ENCODE measurements around the gene SCNN1B.
"Not testable (repeated sequence)": the region's sequence is repeated elsewhere in the genome, so short reads cannot be mapped to it uniquely, and the experiment has no call there.

The SCNN1B gene

GRCh38 chr16:23378921-23379320 is 76.8 kb downstream of the SCNN1B start:
- Histone ChIP-seq H3K4me3 (ENCODE audit: low read depth, low read length) (no peak overlapping the region), H3K9me3 (ENCODE audit: control insufficient read depth, insufficient read depth, low read length) (no peaks in the 10 kb centered on the region), H3K9ac (ENCODE audit: low read depth, low read length) (no peak overlapping the region), H3K4me1 (ENCODE audit: control insufficient read depth, insufficient read depth, low read length) (no peaks in the 10 kb centered on the region), H3K27me3 (ENCODE audit: control insufficient read depth, insufficient read depth, low read length) (no peaks in the 10 kb centered on the region), H3K36me3 (ENCODE audit: control insufficient read depth, insufficient read depth, low read length) (no peaks in the 10 kb centered on the region)

- Histone ChIP-seq H3K27me3 (ENCODE audit: control insufficient read depth, insufficient read depth, low read length) (no peaks in the 10 kb centered on the region), H3K4me3 (ENCODE audit: low read depth, low read length) (no peak overlapping the region), H3K36me3 (ENCODE audit: control insufficient read depth, insufficient read depth, low read length) (no peaks in the 10 kb centered on the region), H3K4me1 (ENCODE audit: control insufficient read depth, insufficient read depth, low read length) (no peaks in the 10 kb centered on the region), H3K9ac (ENCODE audit: low read depth, low read length) (no peak overlapping the region), H3K9me3 (ENCODE audit: control insufficient read depth, insufficient read depth, low read length) (no peaks in the 10 kb centered on the region)
These were observed 77.6 kb downstream of the SCNN1B start for GRCh38 chr16:23379707-23380106.

GRCh38 chr16:23380501-23380951 is 78.4 kb downstream of the SCNN1B start:
- no peak overlapping the region for H3K4me3 ChIP-seq (ENCODE audit: low read depth, low read length)
- no peak overlapping the region for H3K9ac ChIP-seq (ENCODE audit: low read depth, low read length)
- no peaks in the 10 kb centered on the region for H3K27me3 ChIP-seq (ENCODE audit: control insufficient read depth, insufficient read depth, low read length)
- H3K36me3 ChIP-seq (ENCODE audit: control insufficient read depth, insufficient read depth, low read length) = no peaks in the 10 kb centered on the region
- no peaks in the 10 kb centered on the region for H3K4me1 ChIP-seq (ENCODE audit: control insufficient read depth, insufficient read depth, low read length)
- H3K9me3 ChIP-seq (ENCODE audit: control insufficient read depth, insufficient read depth, low read length) = no peaks in the 10 kb centered on the region

DNA sequence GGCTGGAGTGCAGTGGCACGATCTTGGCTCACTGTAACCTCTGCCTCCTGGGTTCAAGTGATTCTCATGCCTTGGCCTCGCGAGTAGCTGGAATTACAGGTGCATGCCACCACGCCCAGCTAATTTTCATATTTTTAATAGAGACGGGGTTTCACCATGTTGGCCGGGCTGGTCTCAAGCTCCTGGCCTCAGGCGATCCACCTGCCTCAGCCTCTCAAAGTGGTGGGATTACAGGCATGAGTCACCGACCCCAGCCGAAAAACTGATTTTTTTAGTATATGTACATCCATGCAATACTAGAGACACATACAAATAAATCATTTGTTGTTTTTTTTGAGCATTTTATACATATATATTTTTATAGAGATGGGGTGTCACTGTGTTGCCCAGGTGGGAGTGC is 79.6 kb downstream of the SCNN1B start:
- not testable (repeated sequence) for H3K9me3 ChIP-seq (ENCODE audit: control insufficient read depth, insufficient read depth, low read length); H3K27me3 ChIP-seq (ENCODE audit: control insufficient read depth, insufficient read depth, low read length); H3K36me3 ChIP-seq (ENCODE audit: control insufficient read depth, insufficient read depth, low read length); H3K9ac ChIP-seq (ENCODE audit: low read depth, low read length); H3K4me3 ChIP-seq (ENCODE audit: low read depth, low read length); H3K4me1 ChIP-seq (ENCODE audit: control insufficient read depth, insufficient read depth, low read length)

DNA sequence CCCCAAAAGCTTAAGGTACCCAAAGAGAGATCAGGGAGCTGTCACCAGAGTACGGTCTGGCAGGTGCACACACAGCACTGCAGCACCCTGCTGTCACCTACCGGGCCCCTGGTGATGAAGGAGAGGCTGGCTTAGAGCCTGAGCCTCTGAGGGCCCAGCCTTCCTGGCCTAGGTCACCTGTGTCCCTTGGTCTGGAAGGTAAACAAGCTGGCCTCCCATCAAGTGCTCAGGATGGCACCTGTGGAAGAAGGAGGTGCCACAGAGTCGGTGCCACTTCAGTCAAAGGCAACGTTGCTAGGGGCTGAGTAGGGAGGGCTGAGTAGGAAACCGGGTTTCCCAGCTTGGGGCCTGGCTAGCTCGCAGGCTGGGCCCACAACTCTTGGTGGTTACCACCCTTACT is 80.2 kb downstream of the SCNN1B start:
- Histone ChIP-seq H3K9ac (ENCODE audit: low read depth, low read length) (no peak overlapping the region), H3K36me3 (ENCODE audit: control insufficient read depth, insufficient read depth, low read length) (no peaks in the 10 kb centered on the region), H3K4me1 (ENCODE audit: control insufficient read depth, insufficient read depth, low read length) (no peaks in the 10 kb centered on the region), H3K9me3 (ENCODE audit: control insufficient read depth, insufficient read depth, low read length) (no peaks in the 10 kb centered on the region), H3K27me3 (ENCODE audit: control insufficient read depth, insufficient read depth, low read length) (no peaks in the 10 kb centered on the region), H3K4me3 (ENCODE audit: low read depth, low read length) (no peak overlapping the region)

DNA sequence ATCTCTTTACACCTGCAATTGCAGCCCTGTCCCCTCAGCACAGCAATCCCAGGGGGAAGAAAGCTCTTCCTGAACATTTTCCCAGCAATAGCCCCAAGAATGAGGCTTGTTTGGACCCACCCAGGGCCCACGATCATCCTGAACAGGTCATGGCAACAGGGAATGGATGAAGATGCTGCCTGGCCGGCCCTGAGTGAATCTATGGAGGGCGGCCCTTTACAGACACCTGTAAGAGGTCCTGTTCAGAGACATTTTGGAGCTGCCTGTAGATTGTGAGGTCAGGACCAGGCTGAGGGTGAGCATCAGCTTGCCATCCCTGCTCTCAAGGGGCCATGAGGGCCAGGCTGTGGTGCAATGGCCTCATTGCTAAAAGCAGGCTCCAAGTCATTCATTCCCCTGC is 81.8 kb downstream of the SCNN1B start:
- Histone ChIP-seq H3K9ac (ENCODE audit: low read depth, low read length) (no peak overlapping the region), H3K36me3 (ENCODE audit: control insufficient read depth, insufficient read depth, low read length) (peaks cover 7% of the 10 kb centered on the region), H3K9me3 (ENCODE audit: control insufficient read depth, insufficient read depth, low read length) (no peaks in the 10 kb centered on the region), H3K27me3 (ENCODE audit: control insufficient read depth, insufficient read depth, low read length) (no peaks in the 10 kb centered on the region), H3K4me3 (ENCODE audit: low read depth, low read length) (no peak overlapping the region), H3K4me1 (ENCODE audit: control insufficient read depth, insufficient read depth, low read length) (no peaks in the 10 kb centered on the region)

GRCh38 chr16:23384878-23385277 is 82.8 kb downstream of the SCNN1B start:
- peaks cover 7% of the 10 kb centered on the region for H3K36me3 ChIP-seq (ENCODE audit: control insufficient read depth, insufficient read depth, low read length)
- no peaks in the 10 kb centered on the region for H3K4me1 ChIP-seq (ENCODE audit: control insufficient read depth, insufficient read depth, low read length)
- H3K4me3 ChIP-seq (ENCODE audit: low read depth, low read length) = no peak overlapping the region
- H3K27me3 ChIP-seq (ENCODE audit: control insufficient read depth, insufficient read depth, low read length) = no peaks in the 10 kb centered on the region
- no peaks in the 10 kb centered on the region for H3K9me3 ChIP-seq (ENCODE audit: control insufficient read depth, insufficient read depth, low read length)
- no peak overlapping the region for H3K9ac ChIP-seq (ENCODE audit: low read depth, low read length)

GRCh38 chr16:23385441-23385840 is 83.3 kb downstream of the SCNN1B start:
- Histone ChIP-seq H3K9ac (ENCODE audit: low read depth, low read length) (no peak overlapping the region), H3K4me1 (ENCODE audit: control insufficient read depth, insufficient read depth, low read length) (no peaks in the 10 kb centered on the region), H3K27me3 (ENCODE audit: control insufficient read depth, insufficient read depth, low read length) (no peaks in the 10 kb centered on the region), H3K4me3 (ENCODE audit: low read depth, low read length) (no peak overlapping the region), H3K36me3 (ENCODE audit: control insufficient read depth, insufficient read depth, low read length) (peaks cover 8% of the 10 kb centered on the region), H3K9me3 (ENCODE audit: control insufficient read depth, insufficient read depth, low read length) (no peaks in the 10 kb centered on the region)

- Histone ChIP-seq H3K4me3 (ENCODE audit: low read depth, low read length) (no peak overlapping the region), H3K4me1 (ENCODE audit: control insufficient read depth, insufficient read depth, low read length) (no peaks in the 10 kb centered on the region), H3K9ac (ENCODE audit: low read depth, low read length) (no peak overlapping the region), H3K27me3 (ENCODE audit: control insufficient read depth, insufficient read depth, low read length) (no peaks in the 10 kb centered on the region), H3K36me3 (ENCODE audit: control insufficient read depth, insufficient read depth, low read length) (peaks cover 25% of the 10 kb centered on the region), H3K9me3 (ENCODE audit: control insufficient read depth, insufficient read depth, low read length) (no peaks in the 10 kb centered on the region)
These were observed 85.6 kb downstream of the SCNN1B start for GRCh38 chr16:23387666-23388065.

DNA sequence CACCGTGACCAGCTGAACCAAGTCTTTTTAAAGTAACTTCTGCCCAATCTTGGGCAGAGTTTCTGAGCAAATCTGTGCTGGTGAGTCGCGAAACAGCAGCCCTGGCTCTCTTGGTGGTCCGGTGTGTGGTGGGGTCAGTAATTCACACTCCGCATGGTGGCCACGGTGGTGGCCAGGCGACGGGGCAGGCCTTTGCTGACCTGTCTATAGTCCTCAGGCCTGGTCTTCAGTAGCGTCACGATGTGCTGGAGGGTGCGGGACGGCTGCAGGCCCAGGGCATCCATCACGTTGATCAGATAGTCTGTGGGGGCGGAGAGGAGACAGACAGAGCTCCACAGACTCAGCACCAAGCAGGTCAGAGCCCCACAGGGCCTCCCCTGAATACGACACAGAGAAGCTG is 86.7 kb downstream of the SCNN1B start:
- H3K9ac ChIP-seq (ENCODE audit: low read depth, low read length) = no peak overlapping the region
- H3K9me3 ChIP-seq (ENCODE audit: control insufficient read depth, insufficient read depth, low read length) = no peaks in the 10 kb centered on the region
- H3K36me3 ChIP-seq (ENCODE audit: control insufficient read depth, insufficient read depth, low read length) = peaks cover 28% of the 10 kb centered on the region
- no peaks in the 10 kb centered on the region for H3K27me3 ChIP-seq (ENCODE audit: control insufficient read depth, insufficient read depth, low read length)
- no peaks in the 10 kb centered on the region for H3K4me1 ChIP-seq (ENCODE audit: control insufficient read depth, insufficient read depth, low read length)
- no peak overlapping the region for H3K4me3 ChIP-seq (ENCODE audit: low read depth, low read length)

DNA sequence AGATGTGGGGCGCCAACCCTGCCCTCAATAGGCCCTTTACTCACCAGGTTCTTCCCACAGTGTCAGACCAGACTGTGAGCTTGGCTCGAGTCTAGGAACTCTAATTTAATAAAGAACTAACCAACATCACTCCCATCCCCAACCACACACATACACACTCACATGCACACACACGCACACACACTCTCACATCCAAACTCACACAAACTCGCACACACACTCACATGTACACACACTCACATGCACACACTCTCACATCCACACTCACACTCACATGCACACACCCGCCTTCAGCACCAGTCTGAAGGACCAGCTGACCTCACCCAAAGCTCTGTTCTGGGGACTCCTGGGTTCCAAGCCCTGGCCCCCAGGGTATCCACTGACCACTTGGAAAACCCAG is 87.1 kb downstream of the SCNN1B start:
- Histone ChIP-seq H3K9me3 (ENCODE audit: control insufficient read depth, insufficient read depth, low read length) (no peaks in the 10 kb centered on the region), H3K36me3 (ENCODE audit: control insufficient read depth, insufficient read depth, low read length) (peaks cover 28% of the 10 kb centered on the region), H3K4me1 (ENCODE audit: control insufficient read depth, insufficient read depth, low read length) (no peaks in the 10 kb centered on the region), H3K4me3 (ENCODE audit: low read depth, low read length) (no peak overlapping the region), H3K27me3 (ENCODE audit: control insufficient read depth, insufficient read depth, low read length) (no peaks in the 10 kb centered on the region), H3K9ac (ENCODE audit: low read depth, low read length) (no peak overlapping the region)

DNA sequence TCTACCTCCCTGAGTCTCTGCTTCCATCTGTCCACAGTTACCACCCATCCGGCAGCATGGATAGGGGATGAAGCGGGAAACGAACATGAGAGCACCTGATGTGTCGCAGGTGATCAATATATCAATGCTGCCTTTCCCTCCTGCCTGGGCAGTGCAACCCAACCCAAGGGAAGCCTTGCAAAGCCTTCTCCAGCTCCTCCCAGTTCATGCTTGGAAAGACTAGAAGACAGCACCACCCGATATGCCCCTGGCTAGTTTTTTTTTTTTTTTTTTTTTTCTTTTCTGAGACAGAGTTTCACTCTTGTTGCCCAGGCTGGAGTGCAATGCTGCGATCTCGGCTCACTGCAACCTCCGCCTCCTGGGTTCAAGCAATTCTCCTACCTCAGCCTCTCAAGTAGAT is 87.8 kb downstream of the SCNN1B start:
- H3K9me3 ChIP-seq (ENCODE audit: control insufficient read depth, insufficient read depth, low read length); H3K27me3 ChIP-seq (ENCODE audit: control insufficient read depth, insufficient read depth, low read length); H3K4me1 ChIP-seq (ENCODE audit: control insufficient read depth, insufficient read depth, low read length); H3K4me3 ChIP-seq (ENCODE audit: low read depth, low read length); H3K9ac ChIP-seq (ENCODE audit: low read depth, low read length): not testable (repeated sequence)
- H3K36me3 ChIP-seq (ENCODE audit: control insufficient read depth, insufficient read depth, low read length) = peaks cover 28% of the 10 kb centered on the region

Data from iPS-15b (cell line).